NCI-H1092 (cell line): Measurements from ENCODE around the gene PXYLP1.
"Not testable (repeated sequence)": the region's sequence is repeated elsewhere in the genome, so short reads cannot be mapped to it uniquely, and the experiment has no call there.

Source experiments
- DNase-seq: peaks from one replicate; lab custom pipeline; 2025; lab: John Stamatoyannopoulos, UW

Gene PXYLP1, protein sequence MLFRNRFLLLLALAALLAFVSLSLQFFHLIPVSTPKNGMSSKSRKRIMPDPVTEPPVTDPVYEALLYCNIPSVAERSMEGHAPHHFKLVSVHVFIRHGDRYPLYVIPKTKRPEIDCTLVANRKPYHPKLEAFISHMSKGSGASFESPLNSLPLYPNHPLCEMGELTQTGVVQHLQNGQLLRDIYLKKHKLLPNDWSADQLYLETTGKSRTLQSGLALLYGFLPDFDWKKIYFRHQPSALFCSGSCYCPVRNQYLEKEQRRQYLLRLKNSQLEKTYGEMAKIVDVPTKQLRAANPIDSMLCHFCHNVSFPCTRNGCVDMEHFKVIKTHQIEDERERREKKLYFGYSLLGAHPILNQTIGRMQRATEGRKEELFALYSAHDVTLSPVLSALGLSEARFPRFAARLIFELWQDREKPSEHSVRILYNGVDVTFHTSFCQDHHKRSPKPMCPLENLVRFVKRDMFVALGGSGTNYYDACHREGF

DNA sequence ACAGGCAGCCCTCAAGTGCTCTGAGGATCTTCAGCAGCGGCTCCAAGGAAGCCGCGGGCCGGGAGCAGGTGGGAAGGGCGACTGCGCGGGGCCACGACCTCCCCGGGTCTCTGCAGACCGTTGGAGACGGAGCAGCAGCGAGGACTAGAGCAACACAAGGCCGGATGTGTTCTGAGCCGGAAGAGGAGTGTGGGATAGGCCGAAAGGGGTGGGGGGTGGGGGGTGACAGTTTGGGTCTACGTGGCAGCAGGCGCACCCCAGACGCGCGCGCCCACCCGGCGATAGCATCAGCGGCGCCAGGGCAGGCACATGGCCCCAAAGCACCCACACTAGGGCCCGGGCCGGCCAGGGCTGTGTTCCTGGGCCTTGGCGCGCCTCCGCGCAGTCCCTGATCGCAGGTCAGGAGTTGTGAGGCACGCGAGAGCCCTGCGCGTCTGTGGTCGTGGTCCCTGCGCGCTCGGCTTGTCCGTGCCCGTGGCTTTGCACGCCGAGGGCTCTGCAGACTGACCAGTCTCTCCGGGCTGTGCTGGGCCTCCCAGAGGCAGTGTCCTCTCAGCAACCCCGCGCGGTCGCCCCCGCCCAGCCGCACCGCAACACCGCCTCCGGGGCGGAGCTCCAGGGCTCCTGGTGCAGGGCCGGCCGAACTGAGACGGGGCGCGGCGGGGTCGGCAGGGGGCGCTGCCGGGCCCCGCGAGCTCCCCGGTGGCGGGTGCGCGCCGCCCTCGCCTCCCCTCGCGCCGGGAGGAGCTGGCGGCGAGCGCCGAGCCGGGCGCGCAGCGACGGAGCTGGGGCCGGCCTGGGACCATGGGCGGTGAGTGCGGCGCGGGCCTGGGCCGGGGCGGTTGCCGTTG, at the start of gene PXYLP1:
Gene PXYLP1, plus strand, starts transcription at position 725 of the 851 bp plus-strand sequence. CDS start 28,351 bp downstream, outside the sequence.
- peak; percentile 84 for DNase-seq

DNA sequence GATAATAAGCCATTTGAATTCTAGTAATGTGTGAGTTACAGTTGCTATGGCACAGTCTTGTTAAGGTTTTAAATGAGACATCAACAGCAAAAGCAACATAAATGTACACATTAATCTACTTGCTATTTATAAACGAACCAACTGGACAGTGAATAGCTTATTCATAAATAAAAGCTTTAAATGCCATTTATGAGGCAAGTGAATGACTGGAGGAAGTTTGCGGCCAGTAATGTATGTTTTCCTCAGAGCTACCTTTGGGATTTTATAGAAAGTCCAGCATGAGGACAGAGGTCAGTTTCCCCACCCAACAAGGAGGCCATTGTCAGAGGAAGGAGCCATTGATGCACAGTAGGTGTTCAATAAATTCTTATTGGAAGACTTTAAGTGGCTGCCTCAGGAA, 48.0 kb upstream of the PXYLP1 start:
- no peak for DNase-seq

DNA sequence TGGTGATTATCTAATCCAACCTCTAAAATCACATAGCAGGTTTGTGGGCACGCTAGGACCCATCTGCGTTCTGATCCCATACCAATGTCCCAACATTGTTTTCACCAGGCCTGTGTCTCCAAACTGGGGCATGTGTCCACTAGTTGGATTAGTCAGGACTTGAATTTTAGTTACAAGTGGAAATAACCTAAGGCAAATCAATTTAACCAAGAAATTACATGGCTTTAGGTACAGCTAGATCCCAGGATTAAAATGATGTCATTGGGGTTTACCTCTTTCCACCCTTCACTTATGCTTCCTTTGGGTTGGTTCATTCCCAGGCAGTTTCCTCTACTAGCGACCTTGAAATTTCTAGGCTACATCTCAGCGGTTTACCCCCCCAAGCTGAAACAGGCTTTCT, 47.2 kb upstream of the PXYLP1 start:
- DNase-seq, result no peak

DNA sequence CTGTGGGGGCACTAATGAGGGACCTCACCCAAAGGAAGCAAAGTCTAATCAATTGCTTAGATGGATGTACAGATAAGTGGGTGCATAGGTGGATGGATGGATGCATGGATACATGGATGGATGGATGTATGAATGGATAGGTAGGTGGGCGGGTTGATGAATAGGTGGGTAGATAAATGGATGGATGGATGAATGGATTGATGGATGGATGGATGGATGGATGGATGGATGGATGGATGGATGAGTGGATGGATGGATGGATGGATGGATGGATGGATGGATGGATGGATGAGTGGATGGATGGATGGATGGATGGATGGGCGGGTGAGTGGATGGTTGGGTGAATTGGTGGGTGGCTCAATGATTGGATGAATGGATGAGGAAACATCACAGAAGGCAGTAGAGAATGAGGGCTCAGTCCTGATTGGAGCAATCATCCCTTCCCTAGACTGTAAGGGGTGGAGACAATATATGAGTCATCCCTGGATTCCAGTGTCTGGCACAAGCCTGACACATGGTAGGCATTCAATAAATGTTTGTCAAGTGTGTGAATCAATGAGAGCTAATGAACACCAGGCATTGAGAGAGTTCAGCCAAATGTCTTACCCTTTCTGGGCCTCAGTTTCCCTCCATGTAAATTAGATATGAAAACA, 40.4 kb upstream of the PXYLP1 start:
- DNase-seq, result no peak

DNA sequence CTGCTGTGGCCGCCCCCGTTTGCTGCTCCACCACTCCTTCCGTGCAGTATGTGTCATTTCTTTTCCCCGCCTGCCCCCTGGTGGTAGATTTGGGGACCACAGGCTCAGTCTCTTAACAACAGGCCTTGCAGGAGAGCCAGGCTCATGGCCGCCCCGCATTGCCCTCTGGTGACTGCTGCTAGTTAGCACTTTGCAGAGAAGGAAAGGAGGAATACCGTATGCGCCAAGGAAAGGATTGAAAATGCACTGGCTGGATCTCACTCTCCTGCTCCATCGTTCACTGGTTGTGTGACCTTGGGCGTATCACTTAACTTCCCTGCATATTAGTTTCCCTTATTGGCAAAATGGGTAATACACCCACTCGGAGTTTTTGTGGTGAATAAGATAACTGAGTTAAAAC, 39.3 kb upstream of the PXYLP1 start:
- DNase-seq, result peak; percentile 93

DNA sequence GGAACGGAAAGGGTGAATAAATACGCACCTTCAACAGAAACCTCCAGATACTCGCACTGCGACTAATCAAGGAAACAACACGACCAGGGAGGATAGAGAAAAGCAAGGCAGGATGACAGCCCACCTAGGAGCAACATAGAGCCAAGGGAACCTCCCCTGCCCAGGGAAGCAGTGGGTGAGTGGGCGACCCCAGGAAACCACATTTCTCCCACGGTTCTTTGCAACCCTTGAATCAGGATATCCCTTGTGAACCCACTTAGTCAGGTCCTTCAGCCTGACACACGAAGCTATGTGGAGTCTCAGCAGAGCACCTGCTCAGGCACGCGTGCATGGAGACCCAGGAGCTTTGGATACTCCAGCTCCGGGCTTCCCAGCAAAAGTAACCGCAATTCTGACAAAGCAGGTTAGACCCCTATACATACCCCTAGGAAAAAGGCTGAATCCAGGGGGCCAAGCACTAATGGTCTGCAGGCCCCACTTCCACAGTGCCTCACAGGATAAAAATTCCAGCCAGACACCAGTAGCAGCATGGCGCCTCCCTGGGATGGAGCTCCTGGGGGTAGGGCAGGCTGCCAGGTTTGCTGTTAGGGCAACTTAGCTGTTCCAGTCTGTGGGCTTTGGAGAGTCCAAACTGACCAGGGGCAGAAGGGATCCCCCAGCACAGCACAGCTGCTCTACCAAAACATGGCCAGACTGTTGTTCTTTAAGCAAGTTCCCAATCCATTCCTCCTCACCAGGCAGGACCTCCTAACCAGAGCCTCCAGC, 38.4 kb upstream of the PXYLP1 start:
- no peak for DNase-seq

DNA sequence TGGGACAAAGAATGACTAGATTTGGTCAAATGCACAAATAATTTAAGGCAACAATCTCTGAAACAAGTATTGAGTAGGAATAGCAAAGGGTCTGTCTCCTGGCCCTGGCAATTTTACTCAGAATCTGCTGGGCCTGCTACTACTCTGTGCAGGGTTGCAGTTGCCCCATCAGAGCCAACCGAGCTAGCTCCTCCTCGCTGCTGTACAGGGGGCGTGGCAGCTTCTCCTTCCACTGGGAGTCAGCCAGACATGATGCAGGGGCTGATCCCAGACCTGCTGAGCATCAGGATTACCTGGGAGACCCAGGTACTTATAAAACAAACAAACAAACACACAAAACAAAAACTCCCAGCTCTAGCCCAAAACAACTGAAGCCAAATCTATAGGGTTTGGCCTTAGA, 30.5 kb upstream of the PXYLP1 start:
- DNase-seq, result no peak

DNA sequence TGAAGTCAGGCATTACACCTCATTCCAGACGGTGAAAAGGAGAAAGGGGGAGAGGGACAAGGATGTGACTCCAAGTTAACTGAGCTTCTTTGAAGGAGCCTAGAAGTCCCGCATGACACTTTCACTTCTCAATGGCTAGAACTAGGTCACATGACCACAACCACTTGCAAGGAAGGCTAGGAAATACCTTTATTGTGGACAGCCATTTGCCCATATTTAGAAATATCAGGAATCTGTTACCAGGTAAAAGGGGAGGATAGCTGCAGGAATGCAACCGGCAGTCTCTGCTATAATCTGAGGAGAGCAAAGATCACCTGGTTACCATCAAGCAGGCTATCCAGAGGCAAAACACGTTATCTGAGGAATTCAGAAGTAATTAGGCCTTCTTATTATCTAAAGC, 28.9 kb upstream of the PXYLP1 start:
- no peak for DNase-seq

DNA sequence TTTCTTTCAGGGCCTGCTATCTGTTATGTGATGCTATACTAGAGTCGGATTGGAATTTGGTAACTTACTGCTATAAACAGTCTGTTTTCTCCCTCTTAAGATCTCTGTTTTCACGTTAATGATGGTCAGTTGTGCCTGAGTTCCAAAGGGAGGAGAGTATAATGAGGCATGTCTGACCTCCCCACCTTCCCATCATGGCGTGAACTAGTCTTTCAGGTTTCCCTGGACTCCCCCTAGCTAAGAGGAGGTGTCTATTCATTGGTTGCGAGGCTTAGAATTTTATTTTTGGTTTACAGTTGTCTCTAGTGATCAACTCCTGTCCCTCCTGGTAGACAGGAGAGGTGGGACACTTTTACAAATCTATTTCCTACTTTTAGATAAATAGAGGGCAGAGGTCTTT, 27.8 kb upstream of the PXYLP1 start:
- no peak for DNase-seq

DNA sequence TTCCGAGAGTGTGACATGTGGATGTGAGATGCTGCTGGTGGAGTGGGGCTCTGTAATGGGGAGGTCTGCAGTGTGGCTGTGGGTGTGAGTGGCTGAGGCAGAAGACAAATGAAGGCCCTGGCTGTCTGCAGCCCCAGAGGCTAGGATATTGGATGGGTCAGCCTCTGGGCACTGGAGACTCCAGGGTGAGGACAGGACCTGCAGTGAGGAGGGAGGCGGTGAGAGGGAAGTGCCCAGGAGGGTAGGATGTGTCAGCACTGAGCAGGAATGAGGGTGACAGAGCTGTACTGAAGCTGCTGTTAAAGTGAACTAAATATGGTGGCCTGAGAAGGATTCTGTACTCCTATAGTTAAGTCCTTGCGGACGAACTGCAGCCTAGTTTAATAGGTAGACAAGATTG, 27.3 kb upstream of the PXYLP1 start:
- DNase-seq, result no peak

DNA sequence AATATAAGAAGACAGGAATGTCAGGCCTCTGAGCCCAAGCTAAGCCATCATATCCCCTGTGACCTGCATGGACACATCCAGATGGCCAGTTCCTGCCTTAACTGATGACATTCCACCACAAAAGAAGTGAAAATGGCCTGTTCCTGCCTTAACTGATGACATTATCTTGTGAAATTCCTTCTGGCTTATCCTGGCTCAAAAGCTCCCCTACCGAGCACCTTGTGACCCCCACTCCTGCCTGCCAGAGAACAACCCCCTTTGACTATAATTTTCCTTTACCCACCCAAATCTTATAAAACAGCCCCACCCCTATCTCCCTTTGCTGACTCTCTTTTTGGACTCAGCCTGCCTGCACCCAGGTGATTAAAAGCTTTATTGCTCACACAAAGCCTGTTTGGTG, 20.3 kb upstream of the PXYLP1 start:
- not testable (repeated sequence) for DNase-seq

DNA sequence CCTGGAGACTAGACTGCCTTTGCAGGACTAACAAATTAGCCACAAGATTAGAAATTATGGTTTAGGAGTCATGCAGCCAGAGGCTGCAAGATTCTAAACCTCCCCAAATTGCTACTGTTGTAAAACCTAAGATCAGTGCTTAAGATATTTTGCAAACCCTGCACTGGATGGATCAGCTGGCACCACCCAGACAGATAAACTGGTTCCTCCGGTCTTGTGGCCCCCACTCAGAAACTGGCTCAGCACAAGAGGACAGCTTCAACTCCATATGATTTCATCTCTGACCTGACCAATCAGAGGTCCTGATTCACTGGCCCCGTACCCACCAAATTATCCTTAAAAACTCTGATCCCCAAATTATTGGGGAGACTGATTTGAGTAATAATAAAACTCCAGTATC, 19.5 kb upstream of the PXYLP1 start:
- no peak for DNase-seq

DNA sequence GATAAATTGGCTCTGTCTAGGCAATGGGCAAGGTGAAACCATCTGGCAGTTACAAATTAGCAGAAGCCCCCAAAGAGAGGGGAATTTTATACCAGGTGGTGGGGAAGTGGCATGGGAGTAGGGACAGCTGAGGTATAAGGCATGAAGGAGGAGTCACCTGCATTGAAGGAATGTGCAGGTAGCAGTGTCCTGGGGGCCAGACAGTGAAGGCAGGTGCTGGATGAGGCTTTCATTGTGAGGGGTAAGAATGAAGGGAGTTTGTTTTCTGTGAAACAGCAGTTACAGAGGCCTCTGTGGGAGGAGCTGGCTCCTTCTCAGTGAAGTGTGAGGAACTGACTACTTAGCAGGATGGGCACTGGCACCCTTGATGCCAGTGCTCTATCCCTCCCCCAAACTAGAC, 19.1 kb upstream of the PXYLP1 start:
- no peak for DNase-seq

DNA sequence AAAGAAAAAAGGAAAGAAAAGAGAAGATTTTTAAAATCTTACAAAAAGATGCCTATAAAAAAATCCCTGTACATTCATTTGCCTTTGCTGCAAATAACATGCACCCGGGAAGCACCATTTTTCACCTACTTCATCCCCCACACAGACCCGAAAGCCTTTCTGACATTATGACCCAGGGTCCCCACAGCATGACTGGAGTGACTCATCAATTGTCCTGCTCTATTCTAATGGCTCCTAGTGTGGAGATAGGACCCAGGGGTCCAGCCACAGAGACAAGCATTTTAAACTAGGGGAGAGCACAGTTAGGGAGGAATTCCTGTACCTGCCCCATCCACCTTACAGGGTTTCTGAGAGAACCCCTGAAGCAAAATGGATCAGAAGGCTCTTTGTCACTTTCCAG, 14.7 kb upstream of the PXYLP1 start:
- no peak for DNase-seq

DNA sequence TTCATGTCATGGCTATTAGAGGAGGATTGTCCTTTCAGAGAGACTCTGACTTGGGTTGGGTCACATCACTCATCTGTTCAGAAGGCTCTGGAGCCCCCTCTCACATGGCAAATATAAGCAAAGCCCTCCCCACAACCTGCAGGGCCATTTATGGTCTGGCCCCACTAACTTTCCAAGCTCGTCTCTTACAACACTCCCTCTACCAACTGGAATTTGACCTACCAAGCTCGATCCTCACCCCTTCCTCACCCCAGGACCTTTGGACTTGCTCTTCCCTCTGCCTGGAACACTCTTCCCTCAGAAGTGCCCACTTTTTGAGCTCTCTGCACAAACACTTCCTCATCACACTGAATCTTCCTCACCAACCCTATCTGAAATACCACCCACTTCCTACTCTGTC, 14.2 kb upstream of the PXYLP1 start:
- DNase-seq, result no peak

DNA sequence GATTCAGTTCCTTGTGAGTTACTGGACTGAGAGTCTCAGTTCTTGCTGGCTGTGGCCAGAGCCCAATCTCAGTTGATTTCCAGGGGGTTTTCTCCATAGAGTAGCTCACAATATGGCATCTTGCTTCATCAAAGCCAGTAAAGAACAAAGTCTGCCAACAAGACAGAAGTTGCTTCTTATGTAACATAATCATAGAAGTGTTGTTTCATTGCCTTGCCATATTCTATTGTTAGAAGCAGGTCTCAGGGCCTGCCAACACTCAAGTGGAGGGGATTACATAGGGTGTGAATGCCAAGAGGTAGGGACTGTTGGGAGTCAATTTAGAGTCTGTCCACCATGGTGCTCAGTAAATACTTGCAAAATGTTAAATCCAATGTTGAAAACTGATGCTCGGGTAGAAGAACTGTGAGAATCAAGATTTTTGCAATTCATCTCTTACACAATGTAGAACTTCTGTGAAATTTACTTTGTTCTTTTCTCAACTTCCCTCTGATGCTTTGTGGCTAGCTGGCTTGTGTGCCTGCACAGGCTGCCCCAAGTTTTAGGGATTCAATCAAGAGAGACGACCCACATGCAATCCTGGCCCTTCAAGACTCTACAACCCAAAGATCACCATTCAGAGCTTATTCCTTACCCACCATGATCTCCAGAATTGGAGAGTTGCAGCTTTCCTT, 13.3 kb upstream of the PXYLP1 start:
- peak; percentile 2 for DNase-seq

DNA sequence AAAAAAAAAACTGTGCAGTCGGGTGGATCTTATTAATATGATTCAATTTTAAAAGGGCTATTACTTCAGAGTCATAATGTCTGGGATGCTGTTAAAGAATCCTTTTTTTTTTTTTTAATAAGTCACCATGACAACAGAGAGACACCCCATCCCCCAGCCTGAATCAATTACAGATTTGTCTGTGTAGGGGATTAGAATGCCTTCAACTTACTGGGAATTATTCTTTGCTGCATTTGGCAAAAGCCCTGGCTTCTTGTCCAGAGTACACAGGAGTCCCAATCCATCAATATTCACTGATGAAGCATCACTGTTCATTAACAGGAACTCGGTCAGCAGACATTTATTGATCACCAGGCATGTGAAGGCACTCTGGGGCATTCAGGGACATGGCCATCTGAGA, 12.7 kb upstream of the PXYLP1 start:
- no peak for DNase-seq

DNA sequence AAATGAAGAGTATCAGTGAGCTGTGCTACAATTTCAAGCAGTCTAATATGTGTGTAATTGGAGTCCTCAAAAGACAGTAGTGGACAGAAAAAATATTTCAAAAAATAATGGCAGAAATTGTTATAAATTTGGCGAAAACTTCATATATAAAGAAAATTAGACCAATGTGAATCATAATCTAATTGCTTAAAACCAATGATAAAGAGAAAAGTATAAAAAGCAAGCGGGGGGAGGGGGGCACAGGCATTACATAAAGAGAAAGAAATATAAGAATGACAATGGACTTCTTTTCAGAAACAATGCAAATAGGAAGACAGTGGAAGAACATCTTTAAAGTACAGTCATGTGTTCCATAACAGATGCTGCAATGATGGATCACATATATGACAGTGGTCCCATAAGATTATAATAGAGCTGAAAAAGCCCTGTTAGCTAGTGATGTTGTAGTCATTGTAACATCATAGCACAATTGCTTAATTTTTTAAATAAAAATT, 7.9 kb upstream of the PXYLP1 start:
- no peak for DNase-seq

DNA sequence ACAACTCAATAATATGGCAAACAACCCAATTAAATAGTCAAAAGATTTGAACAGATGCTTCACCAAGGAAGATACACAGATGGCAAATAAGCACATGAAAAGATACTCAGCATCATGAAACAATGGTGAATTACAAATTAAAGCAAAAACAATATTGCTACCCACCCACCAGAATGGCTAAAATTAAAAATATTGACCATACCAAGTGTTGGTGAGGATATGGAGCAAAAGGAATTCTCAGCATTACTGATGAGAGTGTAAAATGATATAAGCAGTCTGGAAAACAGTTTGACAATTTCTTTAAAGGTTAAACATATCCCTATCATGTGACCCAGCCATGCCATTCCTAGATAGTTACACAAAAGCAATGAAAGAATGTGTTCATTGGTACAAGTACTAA, 5.7 kb upstream of the PXYLP1 start:
- no peak for DNase-seq

DNA sequence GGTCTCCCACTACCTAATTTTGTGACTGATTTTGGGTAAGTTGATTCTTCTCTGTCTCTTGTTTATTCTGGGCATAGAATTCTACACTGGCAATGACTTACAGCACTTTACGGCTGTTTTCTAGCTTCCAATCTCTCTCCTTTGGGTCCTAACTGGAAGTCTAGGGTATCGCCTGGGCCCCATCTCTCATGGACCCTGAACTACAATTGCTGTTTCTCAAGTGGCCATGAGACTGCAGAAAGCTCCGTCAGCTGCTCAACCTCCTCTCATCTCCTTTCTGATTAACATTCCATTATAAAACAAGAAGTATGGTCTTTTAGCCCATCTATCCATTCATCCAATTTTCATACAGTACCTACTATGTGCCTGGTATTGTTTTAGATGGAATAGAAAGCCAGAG, 4.4 kb upstream of the PXYLP1 start:
- DNase-seq, result no peak

DNA sequence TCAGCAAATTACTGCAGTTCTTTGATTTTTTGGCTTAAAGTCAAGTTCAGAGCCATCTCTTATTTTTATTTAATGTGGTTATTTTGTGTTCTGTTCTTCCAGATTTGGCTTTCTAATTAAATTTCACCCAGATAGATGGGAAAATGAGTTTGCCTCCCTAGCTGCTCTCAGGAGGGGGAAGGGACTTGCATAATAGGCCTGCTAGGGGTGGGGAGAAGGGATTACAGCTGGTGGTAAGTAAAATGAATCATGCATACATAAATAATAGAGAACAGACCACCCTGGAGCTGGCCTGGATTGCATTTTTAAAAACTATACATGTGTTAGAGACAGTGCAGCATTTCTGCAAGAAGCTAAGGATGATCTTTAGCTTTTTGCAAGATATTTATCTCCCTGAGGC, 3.9 kb upstream of the PXYLP1 start:
- no peak for DNase-seq
